Lung (tissue), 12 donors: Measurements from ENCODE around the gene LHCGR. TPM values are rescaled to one million over a fixed set of nuclear protein-coding genes. Genes with fewer than 3 reads are reported as not detected.
A peak's percentile ranks its signal among the peaks of the same experiment; 100 is the strongest.

ENCODE experiments used
- ATAC-seq: fragments of 200-7000 bp; cut with Tn5 transposase; one replicate; pipeline ENCODE4 v1.9.1; 2020; ENCODE audit warnings: moderate number of reproducible peaks; ENCODE audit not compliant: insufficient read depth, low FRiP score
- DNase-seq, 3 donors: peaks; one replicate each; pipeline ENCODE4 v3.0.0-alpha.2; 2013 to 2017
- H3K27ac ChIP-seq, 2 donors: one replicate each; pipeline ENCODE4 v1.5.1; 2013; ENCODE audit warnings: mild to moderate bottlenecking in 2 of 2, moderate library complexity in 2 of 2, control low read depth in 1 of 2, inconsistent platforms in 1 of 2, low read depth in 1 of 2, low read length in 1 of 2
- H3K27me3 ChIP-seq, 3 donors: one replicate each; pipeline ENCODE4 v1.5.1; 2013; ENCODE audit warnings: low read length in 2 of 3; ENCODE audit not compliant: control insufficient read depth in 3 of 3, insufficient read depth in 3 of 3
- H3K36me3 ChIP-seq, 4 donors: one replicate each; pipeline ENCODE4 v1.5.1; 2013; ENCODE audit warnings: low read length in 4 of 4, mild to moderate bottlenecking in 1 of 4, moderate library complexity in 1 of 4; ENCODE audit not compliant: control insufficient read depth in 4 of 4, insufficient read depth in 4 of 4
- H3K4me1 ChIP-seq, 5 donors: one replicate each; pipeline ENCODE4 v1.5.1; 2013; ENCODE audit warnings: low read length in 5 of 5, mild to moderate bottlenecking in 2 of 5, moderate library complexity in 1 of 5; ENCODE audit not compliant: control insufficient read depth in 5 of 5, insufficient read depth in 5 of 5
- H3K4me3 ChIP-seq: one replicate; pipeline ENCODE4 v1.5.1; 2013; ENCODE audit warnings: mild to moderate bottlenecking, control low read depth, moderate library complexity
- H3K9ac ChIP-seq, 2 donors: one replicate each; pipeline ENCODE4 v1.5.1; 2013; ENCODE audit warnings: low read length in 2 of 2, control low read depth in 1 of 2; ENCODE audit not compliant: insufficient read depth in 1 of 2
- H3K9me3 ChIP-seq, 4 donors: one replicate each; pipeline ENCODE4 v1.5.1; 2013; ENCODE audit warnings: low read length in 3 of 4, mild to moderate bottlenecking in 1 of 4, moderate library complexity in 1 of 4; ENCODE audit not compliant: control insufficient read depth in 4 of 4, insufficient read depth in 3 of 4
- WGBS, 2 donors: extraction: QIAGEN DNeasy Blood & Tissue Kit; methylation state at CpG; one replicate each; pipeline ENCODE4 v1.1.7; 2013; 5-methylcytosine and 5-hydroxymethylcytosine counted together
- polyA plus RNA-seq, 2 donors: library from polyadenylated mRNA; stranded (reverse); fragments of 200-250 nt; gene quantifications; one replicate each; pipeline ENCODE4 v1.2.1, GENCODE V29; 2013
- total RNA-seq, 2 donors: library from RNA; depleted of rRNA in 1 of 2; stranded (reverse); fragments of >200 nt in 1 of 2; gene quantifications; one replicate each; pipeline ENCODE4 v1.2.1, GENCODE V29; 2014 to 2021
- TF ChIP-seq, protein P1 (sequence below): IDR thresholded peaks from 2 replicates; pipeline ENCODE4 v1.5.1; 2012; ENCODE audit warnings: mild to moderate bottlenecking; ENCODE audit errors: control extremely low read depth, extremely low read depth
- donor health status: control.
- donor health status: control.
- donor health status: Bipolar disorder and iron deficiency.
- donor health status: healthy.
- donor health status: DM: yes; HTN: yes; CAD: no.

Gene LHCGR
- total and polyA plus RNA-seq, 4 donors, result 0.02 to 0.26 (median 0.09) TPM

DNA sequence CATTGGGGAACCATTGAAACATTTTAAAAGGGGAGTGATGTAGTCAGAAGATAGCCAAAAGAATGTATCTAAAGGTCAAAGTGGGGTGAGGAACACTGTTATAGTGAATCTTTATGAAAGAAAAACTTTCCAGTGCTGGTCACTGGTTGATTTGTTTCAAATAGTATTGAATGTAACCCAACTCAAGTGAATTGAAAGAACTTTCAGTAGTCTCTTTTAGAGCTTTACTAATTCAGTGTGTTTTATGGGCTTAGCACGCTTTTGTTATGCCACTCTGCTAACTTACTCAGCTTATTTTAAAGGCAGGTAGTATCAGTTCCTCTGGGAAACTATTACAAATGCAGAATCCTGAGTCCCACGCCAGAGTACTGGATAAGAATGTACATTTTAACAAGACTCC, 80.6 kb downstream of the LHCGR start:
- Histone ChIP-seq H3K27ac (no peak overlapping the region), H3K4me1 (no peaks in the 10 kb centered on the region), H3K9ac (no peak overlapping the region), H3K36me3 (no peaks in the 10 kb centered on the region), H3K27me3 (no peaks in the 10 kb centered on the region), H3K9me3 (no peaks in the 10 kb centered on the region), H3K4me3 (no peak overlapping the region)
- no peak for ATAC-seq
- no peak for DNase-seq
- 96 to 99% methylated on average over 2 of the region's 2 CpGs for WGBS, 2 donors
- TF ChIP-seq, protein P1, sequence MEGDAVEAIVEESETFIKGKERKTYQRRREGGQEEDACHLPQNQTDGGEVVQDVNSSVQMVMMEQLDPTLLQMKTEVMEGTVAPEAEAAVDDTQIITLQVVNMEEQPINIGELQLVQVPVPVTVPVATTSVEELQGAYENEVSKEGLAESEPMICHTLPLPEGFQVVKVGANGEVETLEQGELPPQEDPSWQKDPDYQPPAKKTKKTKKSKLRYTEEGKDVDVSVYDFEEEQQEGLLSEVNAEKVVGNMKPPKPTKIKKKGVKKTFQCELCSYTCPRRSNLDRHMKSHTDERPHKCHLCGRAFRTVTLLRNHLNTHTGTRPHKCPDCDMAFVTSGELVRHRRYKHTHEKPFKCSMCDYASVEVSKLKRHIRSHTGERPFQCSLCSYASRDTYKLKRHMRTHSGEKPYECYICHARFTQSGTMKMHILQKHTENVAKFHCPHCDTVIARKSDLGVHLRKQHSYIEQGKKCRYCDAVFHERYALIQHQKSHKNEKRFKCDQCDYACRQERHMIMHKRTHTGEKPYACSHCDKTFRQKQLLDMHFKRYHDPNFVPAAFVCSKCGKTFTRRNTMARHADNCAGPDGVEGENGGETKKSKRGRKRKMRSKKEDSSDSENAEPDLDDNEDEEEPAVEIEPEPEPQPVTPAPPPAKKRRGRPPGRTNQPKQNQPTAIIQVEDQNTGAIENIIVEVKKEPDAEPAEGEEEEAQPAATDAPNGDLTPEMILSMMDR, result no peak

- H3K27ac ChIP-seq, result no peak overlapping the region
- H3K4me3 ChIP-seq, result no peak overlapping the region
- ATAC-seq (no peak), DNase-seq (no peak)
- H3K36me3 ChIP-seq, result no peaks in the 10 kb centered on the region
- TF ChIP-seq, protein P1, result no peak
- no peak overlapping the region for H3K9ac ChIP-seq
- no peaks in the 10 kb centered on the region for H3K4me1 ChIP-seq
- H3K27me3 ChIP-seq, result no peaks in the 10 kb centered on the region
- 91 to 93% methylated on average over 4 of the region's 4 CpGs for WGBS, 2 donors
- H3K9me3 ChIP-seq, result no peaks in the 10 kb centered on the region
Measured at GRCh38 chr2:48673581-48673980, 81.9 kb downstream of the LHCGR start.

DNA sequence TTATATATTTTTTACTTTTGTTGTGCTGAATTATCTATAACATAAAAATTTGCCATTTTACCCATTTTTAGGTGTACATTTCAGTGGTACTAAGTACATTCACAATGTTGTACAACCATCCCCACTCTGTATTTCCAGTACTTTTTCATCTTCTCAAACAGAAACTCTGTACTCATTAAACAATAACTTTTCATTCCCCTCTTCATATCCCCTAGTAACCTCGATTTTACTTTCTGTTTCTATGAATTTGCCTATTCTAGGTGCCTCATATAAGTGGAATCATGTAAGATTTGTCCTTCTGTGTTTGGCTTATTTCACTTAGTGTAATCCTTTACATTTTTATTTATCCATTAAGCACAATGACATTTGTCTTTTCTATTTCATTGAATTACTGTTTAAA, 86.5 kb downstream of the LHCGR start:
- TF ChIP-seq, protein P1, result no peak
- no peak overlapping the region for H3K9ac ChIP-seq
- ATAC-seq, result no peak
- DNase-seq, result no peak
- H3K36me3 ChIP-seq, result no peaks in the 10 kb centered on the region
- 52 to 76% methylated on average over 1 of the region's 1 CpG for WGBS, 2 donors
- H3K4me3 ChIP-seq, result no peak overlapping the region
- no peak overlapping the region for H3K27ac ChIP-seq
- no peaks in the 10 kb centered on the region for H3K27me3 ChIP-seq
- H3K4me1 ChIP-seq, result no peaks in the 10 kb centered on the region
- H3K9me3 ChIP-seq, result no peaks in the 10 kb centered on the region

- Histone ChIP-seq H3K9me3 (no peaks in the 10 kb centered on the region), H3K27me3 (no peaks in the 10 kb centered on the region), H3K27ac (no peak overlapping the region), H3K9ac (no peak overlapping the region), H3K4me1 (peaks cover 0 to 6% (median 0%) of the 10 kb centered on the region in 5 donors), H3K4me3 (no peak overlapping the region), H3K36me3 (no peaks in the 10 kb centered on the region)
- TF ChIP-seq, protein P1, result no peak
- DNase-seq, result peak in 2 of 3 donors; percentile 50 to 61
- WGBS, 2 donors, result 43 to 52% methylated on average over 4 of the region's 4 CpGs
- no peak for ATAC-seq
Measured at GRCh38 chr2:48651158-48651790, 104.2 kb downstream of the LHCGR start.
